HG02571 (cell line): ENCODE data around the gene DIPK1A.

Experiments used
- ATAC-seq: cut with Tn5 transposase; IDR thresholded peaks from one replicate; pipeline ENCODE4 v1.9.1; 2021; ENCODE audit warnings: mild to moderate bottlenecking, moderate library complexity; ENCODE audit not compliant: unreplicated experiment

DIPK1A gene

DNA sequence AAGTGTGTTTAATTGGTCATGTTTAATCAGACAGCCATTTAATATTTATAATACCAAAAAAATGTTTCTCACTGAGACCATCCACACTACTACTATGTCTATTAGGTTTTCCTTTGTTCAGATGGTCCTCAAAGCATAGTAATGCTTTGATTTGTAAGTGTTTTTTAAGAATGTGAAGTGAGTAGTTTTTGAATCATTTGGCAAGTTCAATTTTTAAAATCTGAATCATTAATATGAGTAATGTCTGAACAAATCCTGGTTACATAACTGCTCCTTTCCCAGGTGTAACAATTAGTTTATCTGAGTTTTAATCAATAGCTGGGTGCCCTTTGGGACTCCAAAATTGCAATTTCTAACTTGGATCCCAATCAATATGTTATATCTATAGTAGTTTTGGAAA, 152.9 kb downstream of the DIPK1A start:
- ATAC-seq = no peak

DNA sequence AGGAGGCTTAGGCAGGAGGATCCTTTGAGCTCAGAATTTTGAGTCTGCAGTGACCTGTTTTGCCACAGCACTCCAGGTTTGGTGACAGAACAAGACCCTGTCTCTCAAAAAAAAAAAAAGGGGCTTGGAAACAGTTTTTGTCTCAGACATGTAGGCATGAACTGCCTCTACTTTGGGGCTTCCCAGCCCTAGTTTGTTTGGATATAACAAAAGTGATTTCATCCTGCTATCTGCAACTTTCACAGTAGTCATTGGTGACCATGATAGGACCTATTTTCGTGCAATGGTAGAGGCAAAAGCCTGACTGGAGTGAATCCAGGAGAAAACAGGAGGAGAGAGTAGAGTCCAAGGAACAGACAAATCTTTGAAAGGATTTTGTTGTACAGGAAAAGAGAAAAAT, 156.0 kb downstream of the DIPK1A start:
- no peak for ATAC-seq

DNA sequence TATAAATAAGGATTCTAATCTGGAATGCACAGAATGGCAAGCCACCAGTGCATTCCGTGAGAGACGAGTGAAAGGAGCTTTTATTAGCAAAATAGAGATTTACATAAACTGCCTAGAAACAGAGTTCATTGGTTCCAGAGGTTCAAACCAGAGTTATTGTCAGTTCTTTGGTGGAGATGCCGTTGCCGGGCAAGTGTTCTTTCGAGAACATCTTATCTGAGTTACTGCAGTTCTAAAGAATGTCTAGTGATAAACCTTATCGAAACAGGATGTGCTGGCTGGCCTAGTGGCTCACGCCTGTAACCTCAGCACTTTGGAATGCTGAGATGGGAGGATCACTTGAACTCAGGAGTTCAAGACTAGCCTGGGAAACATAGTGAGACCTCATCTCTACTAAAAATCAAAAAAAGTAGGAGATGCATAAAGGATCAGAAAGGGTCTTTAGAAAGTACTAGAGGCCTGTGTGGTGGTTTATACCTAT, 156.5 kb downstream of the DIPK1A start:
- ATAC-seq = no peak

DNA sequence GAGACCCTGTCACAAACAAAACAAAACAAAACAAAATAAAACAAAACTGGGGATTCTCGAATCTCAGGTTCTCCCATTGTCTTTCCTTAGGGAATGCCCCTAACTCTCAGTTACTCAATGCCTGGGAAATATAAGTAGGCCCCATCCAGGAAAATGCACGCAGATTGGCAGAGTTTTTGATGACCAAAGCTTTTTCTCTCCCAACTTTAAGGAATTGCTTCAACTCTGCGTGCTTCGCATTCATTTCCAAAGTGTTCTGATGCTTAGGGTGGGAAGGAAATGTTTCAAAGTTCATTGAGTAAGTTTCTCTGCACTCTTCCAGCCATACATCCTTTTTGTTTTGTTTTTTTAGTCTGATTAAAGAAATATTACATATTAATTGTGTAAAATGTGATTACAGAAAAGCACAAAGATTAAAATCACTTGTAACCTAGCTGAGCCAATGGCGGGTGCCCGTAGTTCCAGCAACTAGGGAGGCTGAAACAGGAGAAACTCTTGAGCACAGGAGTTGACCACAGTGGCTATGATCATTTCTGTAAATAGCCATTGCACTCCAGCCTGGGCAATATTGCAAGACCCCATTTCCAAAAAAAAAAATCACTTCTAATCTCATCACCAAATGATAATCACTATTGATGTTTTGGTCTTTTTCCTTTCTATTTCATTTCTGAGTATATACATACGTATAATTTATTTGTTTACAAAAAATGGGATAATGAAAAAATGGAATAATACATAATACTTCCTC, 157.9 kb downstream of the DIPK1A start:
- no peak for ATAC-seq

DNA sequence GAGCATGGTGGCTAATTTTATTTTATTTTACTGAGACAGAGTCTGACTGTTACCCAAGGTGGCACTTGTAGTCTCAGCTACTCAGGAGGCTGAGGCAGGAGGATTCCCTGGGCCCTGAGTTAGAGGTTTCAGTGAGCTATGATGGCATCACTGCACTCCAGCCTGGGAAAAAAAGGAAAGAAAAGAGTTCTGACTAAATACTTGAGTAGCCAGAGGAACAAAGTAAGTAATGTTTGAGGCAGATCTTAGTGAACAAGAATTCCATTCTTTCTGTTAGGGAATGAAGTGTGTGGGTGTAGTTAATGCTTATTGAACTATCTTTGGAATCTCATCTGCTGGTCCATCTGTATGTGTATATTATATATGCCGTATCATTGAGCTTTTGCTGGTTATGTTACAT, 163.3 kb downstream of the DIPK1A start:
- ATAC-seq = no peak

DNA sequence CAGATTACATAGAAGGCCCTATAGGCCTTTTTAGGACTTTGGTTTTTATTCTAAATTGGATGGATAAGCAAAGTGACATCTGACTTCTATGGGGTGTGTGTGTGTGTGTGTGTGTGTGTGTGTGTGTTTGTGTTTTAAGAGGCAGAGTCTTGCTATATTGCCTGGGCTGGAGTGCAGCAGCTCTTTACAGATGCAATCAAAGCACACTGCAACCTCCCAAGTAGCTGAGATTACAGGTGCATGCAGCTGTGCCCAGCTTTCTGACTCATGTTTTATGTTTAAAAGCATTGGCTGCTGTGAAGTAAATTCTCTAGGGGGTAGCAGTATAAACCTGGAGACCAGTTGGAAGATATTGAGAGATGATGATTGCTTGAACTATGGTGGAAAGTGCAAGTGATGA, 164.0 kb downstream of the DIPK1A start:
- no peak for ATAC-seq

DNA sequence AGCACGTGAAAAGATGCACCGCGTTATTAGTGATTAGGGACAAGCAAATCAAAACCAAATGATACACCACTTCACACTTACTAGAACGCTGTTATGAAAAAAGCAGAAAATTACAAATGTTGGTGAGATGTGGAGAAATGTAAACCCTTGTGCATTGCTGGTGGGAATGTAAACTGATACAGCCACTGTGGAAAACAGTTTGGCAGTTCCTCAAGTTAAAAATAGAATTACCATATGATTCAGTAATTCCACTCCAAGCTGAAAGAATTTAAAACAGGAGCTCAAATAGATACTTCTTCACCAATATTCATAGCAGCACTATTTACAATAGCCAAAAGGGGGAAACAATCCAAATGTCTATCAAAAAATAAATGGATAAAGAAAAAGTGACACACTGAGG, 166.1 kb downstream of the DIPK1A start:
- ATAC-seq = no peak

DNA sequence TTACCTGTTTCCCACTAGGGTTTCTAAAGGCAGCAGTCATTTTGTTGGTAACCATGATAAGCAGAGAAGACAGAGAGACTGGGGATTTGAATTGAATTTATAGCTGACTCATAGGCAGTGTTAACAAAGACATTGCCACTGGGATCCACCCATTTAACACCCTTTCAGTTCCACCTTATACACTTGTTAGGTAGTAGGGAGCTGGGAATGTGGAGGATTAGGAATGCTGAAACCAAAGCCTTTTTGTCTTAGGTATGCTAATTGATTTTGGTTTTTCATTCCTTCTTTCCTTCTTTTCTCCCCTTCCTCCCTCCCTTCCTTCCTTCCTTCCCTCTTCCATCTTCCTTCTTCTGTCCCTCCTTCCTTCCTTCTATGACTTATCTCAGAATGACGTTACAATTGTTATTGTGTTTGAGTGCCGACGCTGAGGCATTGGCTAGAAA, 168.9 kb downstream of the DIPK1A start:
- ATAC-seq = no peak
